Activated T-cell treated with anti-CD3 and anti-CD28 coated beads, Interleukin-2, amount 50 U/mL, for 72 hours (primary cell): Measurements from ENCODE around the gene PTPN12. TPM values are rescaled to one million over a fixed set of nuclear protein-coding genes. Genes with fewer than 3 reads are reported as not detected.
"Not testable (repeated sequence)": the region's sequence is repeated elsewhere in the genome, so short reads cannot be mapped to it uniquely, and the experiment has no call there.

Experiments
- ATAC-seq, 2 donors: fragments of 150-1000 bp; cut with Tn5 transposase; replicated peaks in 1 of 2; 2 replicates each; pipeline ENCODE4 v1.10.0; 2021; ENCODE audit warnings: moderate library complexity in 2 of 2, mild to moderate bottlenecking in 1 of 2
- DNase-seq, 2 donors: peaks; one replicate each; pipeline ENCODE4 v3.0.0; 2021 to 2022; ENCODE audit warnings: mixed read lengths in 1 of 2
- H3K27ac Mint-ChIP-seq: one replicate; pipeline ENCODE4 v1.8.0; 2022; ENCODE audit warnings: mild to moderate bottlenecking, moderate library complexity, mixed read lengths
- H3K27me3 Mint-ChIP-seq: one replicate; pipeline ENCODE4 v1.8.0; 2022; ENCODE audit warnings: low read depth, mixed read lengths
- H3K36me3 Mint-ChIP-seq, 2 donors: one replicate each; pipeline ENCODE4 v1.8.0; 2022; ENCODE audit warnings: mixed read lengths in 2 of 2, mild to moderate bottlenecking in 1 of 2; ENCODE audit not compliant: insufficient read depth in 2 of 2
- H3K4me1 Mint-ChIP-seq: one replicate; pipeline ENCODE4 v1.8.0; 2022; ENCODE audit warnings: low read depth, mixed read lengths
- H3K4me3 Mint-ChIP-seq, 2 donors: one replicate each; pipeline ENCODE4 v1.8.0; 2022; ENCODE audit warnings: mild to moderate bottlenecking in 2 of 2, mixed read lengths in 2 of 2, moderate library complexity in 2 of 2
- H3K9me3 Mint-ChIP-seq, 2 donors: one replicate each; pipeline ENCODE4 v1.8.0; 2022; ENCODE audit warnings: mixed read lengths in 2 of 2
- total RNA-seq, 2 donors: library from RNA; stranded (reverse); gene quantifications; one replicate each; pipeline ENCODE4 v1.2.3, GENCODE V29; 2022

PTPN12 gene
- 10 to 100 TPM; 10.5 to 11.1 TPM for total RNA-seq

GRCh38 chr7:77537136-77537777 lies at the start of gene PTPN12:
Gene PTPN12 (plus strand): TSS chr7:77537295. CDS start chr7:77537547, 252 bp downstream.
- H3K27ac Mint-ChIP-seq: peak within 1 kb of the TSS; percentile 72
- H3K4me3 Mint-ChIP-seq: peak within 1 kb of the TSS; percentile 97

GRCh38 chr7:77488986-77489385 lies 48.1 kb upstream of the PTPN12 start:
- Mint-ChIP-seq H3K4me1 (no peaks in the 10 kb centered on the region), H3K9me3 (peaks cover 6 to 10% of the 10 kb centered on the region in 2 donors), H3K4me3 (no peak overlapping the region), H3K27me3 (peaks cover 10% of the 10 kb centered on the region), H3K36me3 (peaks cover 8 to 9% of the 10 kb centered on the region in 2 donors), H3K27ac (no peak overlapping the region)
- no peak for DNase-seq
- ATAC-seq: no peak

More at GRCh38 chr7:77537136-77537777, at the start of gene PTPN12:
- Mint-ChIP-seq H3K9me3 (no peaks in the 10 kb centered on the region), H3K27me3 (no peaks in the 10 kb centered on the region), H3K4me1 (peaks cover 31% of the 10 kb centered on the region), H3K36me3 (no peaks in the 10 kb centered on the region)
- peak; percentile 66 to 69 for ATAC-seq
- peak; percentile 62 to 63 for DNase-seq

- no peak for DNase-seq
- H3K4me1 Mint-ChIP-seq: no peaks in the 10 kb centered on the region
- no peak overlapping the region for H3K4me3 Mint-ChIP-seq
- peaks cover 9 to 11% of the 10 kb centered on the region in 2 donors for H3K36me3 Mint-ChIP-seq
- H3K9me3 Mint-ChIP-seq: peaks cover 9 to 12% of the 10 kb centered on the region in 2 donors
- no peaks in the 10 kb centered on the region for H3K27me3 Mint-ChIP-seq
- no peak for ATAC-seq
- H3K27ac Mint-ChIP-seq: no peak overlapping the region
Observed at GRCh38 chr7:77497079-77497478, 40.0 kb upstream of the PTPN12 start.

- H3K27me3 Mint-ChIP-seq: no peaks in the 10 kb centered on the region
- peaks cover 3 to 4% of the 10 kb centered on the region in 2 donors for H3K9me3 Mint-ChIP-seq
- ATAC-seq (no peak), DNase-seq (no peak)
- H3K27ac Mint-ChIP-seq: no peak overlapping the region
- H3K36me3 Mint-ChIP-seq: peaks cover 2 to 3% of the 10 kb centered on the region in 2 donors
- no peak overlapping the region for H3K4me3 Mint-ChIP-seq
- no peaks in the 10 kb centered on the region for H3K4me1 Mint-ChIP-seq
Observed at GRCh38 chr7:77498659-77499379, 38.3 kb upstream of the PTPN12 start.

GRCh38 chr7:77501192-77501515 lies 35.9 kb upstream of the PTPN12 start:
- H3K9me3 Mint-ChIP-seq: no peaks in the 10 kb centered on the region
- ATAC-seq: no peak
- H3K27me3 Mint-ChIP-seq: no peaks in the 10 kb centered on the region
- DNase-seq: no peak
- no peaks in the 10 kb centered on the region for H3K36me3 Mint-ChIP-seq
- H3K4me1 Mint-ChIP-seq: no peaks in the 10 kb centered on the region
- H3K27ac Mint-ChIP-seq: no peak overlapping the region
- no peak overlapping the region for H3K4me3 Mint-ChIP-seq

- no peak for ATAC-seq
- Mint-ChIP-seq H3K9me3 (no peaks in the 10 kb centered on the region), H3K4me3 (no peak overlapping the region), H3K27ac (no peak overlapping the region), H3K4me1 (no peaks in the 10 kb centered on the region), H3K27me3 (no peaks in the 10 kb centered on the region), H3K36me3 (no peaks in the 10 kb centered on the region)
- DNase-seq: no peak
Observed at GRCh38 chr7:77504951-77505350, 32.1 kb upstream of the PTPN12 start.

- no peaks in the 10 kb centered on the region for H3K27me3 Mint-ChIP-seq
- H3K4me3 Mint-ChIP-seq: no peak overlapping the region
- no peaks in the 10 kb centered on the region for H3K36me3 Mint-ChIP-seq
- H3K4me1 Mint-ChIP-seq: no peaks in the 10 kb centered on the region
- H3K9me3 Mint-ChIP-seq: no peaks in the 10 kb centered on the region
- no peak overlapping the region for H3K27ac Mint-ChIP-seq
- ATAC-seq (no peak), DNase-seq (no peak)
Observed at GRCh38 chr7:77506899-77507298, 30.2 kb upstream of the PTPN12 start.

GRCh38 chr7:77513002-77513670 lies 24.0 kb upstream of the PTPN12 start:
- not testable (repeated sequence) for ATAC-seq, DNase-seq, H3K4me1 Mint-ChIP-seq, H3K36me3 Mint-ChIP-seq, H3K9me3 Mint-ChIP-seq, H3K27me3 Mint-ChIP-seq, H3K27ac Mint-ChIP-seq, H3K4me3 Mint-ChIP-seq

GRCh38 chr7:77516085-77516484 lies 21.0 kb upstream of the PTPN12 start:
- Mint-ChIP-seq H3K9me3 (no peaks in the 10 kb centered on the region), H3K27ac (no peak overlapping the region), H3K4me3 (no peak overlapping the region), H3K4me1 (no peaks in the 10 kb centered on the region), H3K36me3 (no peaks in the 10 kb centered on the region), H3K27me3 (no peaks in the 10 kb centered on the region)
- no peak for DNase-seq
- ATAC-seq: no peak

GRCh38 chr7:77520261-77520660 lies 16.8 kb upstream of the PTPN12 start:
- Mint-ChIP-seq H3K9me3 (no peaks in the 10 kb centered on the region), H3K4me1 (no peaks in the 10 kb centered on the region), H3K27ac (no peak overlapping the region), H3K36me3 (no peaks in the 10 kb centered on the region), H3K4me3 (no peak overlapping the region), H3K27me3 (no peaks in the 10 kb centered on the region)
- no peak for DNase-seq
- no peak for ATAC-seq

- not testable (repeated sequence) for DNase-seq, ATAC-seq, H3K27ac Mint-ChIP-seq, H3K4me1 Mint-ChIP-seq, H3K27me3 Mint-ChIP-seq, H3K9me3 Mint-ChIP-seq, H3K4me3 Mint-ChIP-seq, H3K36me3 Mint-ChIP-seq
Observed at GRCh38 chr7:77521537-77521936, 15.6 kb upstream of the PTPN12 start.

- no peaks in the 10 kb centered on the region for H3K27me3 Mint-ChIP-seq
- no peaks in the 10 kb centered on the region for H3K9me3 Mint-ChIP-seq
- H3K4me1 Mint-ChIP-seq: peaks cover 5% of the 10 kb centered on the region
- DNase-seq (no peak), ATAC-seq (no peak)
- H3K4me3 Mint-ChIP-seq: no peak overlapping the region
- H3K27ac Mint-ChIP-seq: no peak overlapping the region
- H3K36me3 Mint-ChIP-seq: no peaks in the 10 kb centered on the region
Observed at GRCh38 chr7:77524731-77525130, 12.4 kb upstream of the PTPN12 start.

- H3K27ac Mint-ChIP-seq: no peak overlapping the region
- DNase-seq (no peak), ATAC-seq (no peak)
- H3K36me3 Mint-ChIP-seq: no peaks in the 10 kb centered on the region
- H3K27me3 Mint-ChIP-seq: no peaks in the 10 kb centered on the region
- H3K9me3 Mint-ChIP-seq: no peaks in the 10 kb centered on the region
- H3K4me1 Mint-ChIP-seq: peaks cover 5% of the 10 kb centered on the region
- no peak overlapping the region for H3K4me3 Mint-ChIP-seq
Observed at GRCh38 chr7:77525231-77525630, 11.9 kb upstream of the PTPN12 start.
